ENCODE results near the gene PPM1G. TPM values are rescaled to one million over a fixed set of nuclear protein-coding genes. Genes with fewer than 3 reads are reported as not detected.

Gene PPM1G
- total RNA-seq, 4 donors from 2014 or later = 43.4 to 54.9 (median 51.7) TPM

DNA sequence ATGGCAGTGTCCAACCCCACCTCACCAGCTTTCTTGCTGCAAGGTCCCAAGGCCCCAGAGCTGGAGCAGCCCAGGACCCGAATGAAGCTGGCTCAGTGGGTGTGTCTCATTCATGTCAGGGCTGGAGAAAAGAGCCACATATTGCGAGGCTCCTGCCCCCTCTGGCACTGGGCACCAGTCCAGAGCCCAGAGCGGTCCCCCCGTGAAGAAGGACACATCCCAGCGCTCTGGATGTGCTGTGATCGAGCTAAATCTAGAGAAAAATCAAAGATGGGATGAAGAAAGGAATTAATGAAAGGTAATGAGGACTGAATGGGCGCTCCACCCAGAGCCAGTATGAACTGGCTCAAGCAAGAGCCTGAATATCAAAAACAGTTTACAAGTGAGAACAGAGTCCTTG lies 73.2 kb downstream of the PPM1G start:
- Histone ChIP-seq H3K9me3 (no peaks in the 10 kb centered on the region), H3K4me3 (no peak overlapping the region), H3K27me3 (no peaks in the 10 kb centered on the region), H3K36me3 (peaks cover 0 to 76% (median 35%) of the 10 kb centered on the region in 4 donors), H3K27ac (no peak overlapping the region), H3K4me1 (no peaks in the 10 kb centered on the region)
- no peak for DNase-seq
- intact Hi-C loops (cut with DNase I; ENCODE audit: low total_unique reads) = no loop called here
- TF ChIP-seq POLR2A (IDR thresholded peaks at IDR 0.05) (no peak), EP300 (IDR thresholded peaks at IDR 0.05; ENCODE audit: low read depth) (no peak), POLR2AphosphoS5 (IDR thresholded peaks at IDR 0.05) (no peak)
- TF ChIP-seq, protein P1, sequence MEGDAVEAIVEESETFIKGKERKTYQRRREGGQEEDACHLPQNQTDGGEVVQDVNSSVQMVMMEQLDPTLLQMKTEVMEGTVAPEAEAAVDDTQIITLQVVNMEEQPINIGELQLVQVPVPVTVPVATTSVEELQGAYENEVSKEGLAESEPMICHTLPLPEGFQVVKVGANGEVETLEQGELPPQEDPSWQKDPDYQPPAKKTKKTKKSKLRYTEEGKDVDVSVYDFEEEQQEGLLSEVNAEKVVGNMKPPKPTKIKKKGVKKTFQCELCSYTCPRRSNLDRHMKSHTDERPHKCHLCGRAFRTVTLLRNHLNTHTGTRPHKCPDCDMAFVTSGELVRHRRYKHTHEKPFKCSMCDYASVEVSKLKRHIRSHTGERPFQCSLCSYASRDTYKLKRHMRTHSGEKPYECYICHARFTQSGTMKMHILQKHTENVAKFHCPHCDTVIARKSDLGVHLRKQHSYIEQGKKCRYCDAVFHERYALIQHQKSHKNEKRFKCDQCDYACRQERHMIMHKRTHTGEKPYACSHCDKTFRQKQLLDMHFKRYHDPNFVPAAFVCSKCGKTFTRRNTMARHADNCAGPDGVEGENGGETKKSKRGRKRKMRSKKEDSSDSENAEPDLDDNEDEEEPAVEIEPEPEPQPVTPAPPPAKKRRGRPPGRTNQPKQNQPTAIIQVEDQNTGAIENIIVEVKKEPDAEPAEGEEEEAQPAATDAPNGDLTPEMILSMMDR (IDR thresholded peaks at IDR 0.05) = no peak
- in situ Hi-C loops (cut with MboI; ENCODE audit: low pct_ligation_motif_present in 1 of 4, low pct_unique_long_range_greater_than_20kb in 1 of 4, low sequenced_read_pairs in 3 of 4) = no loop called here
- 95 to 96% methylated on average over 6 to 7 of the region's 7 CpGs for WGBS, 2 donors (ENCODE audit: low coverage in 1 of 2)

DNA sequence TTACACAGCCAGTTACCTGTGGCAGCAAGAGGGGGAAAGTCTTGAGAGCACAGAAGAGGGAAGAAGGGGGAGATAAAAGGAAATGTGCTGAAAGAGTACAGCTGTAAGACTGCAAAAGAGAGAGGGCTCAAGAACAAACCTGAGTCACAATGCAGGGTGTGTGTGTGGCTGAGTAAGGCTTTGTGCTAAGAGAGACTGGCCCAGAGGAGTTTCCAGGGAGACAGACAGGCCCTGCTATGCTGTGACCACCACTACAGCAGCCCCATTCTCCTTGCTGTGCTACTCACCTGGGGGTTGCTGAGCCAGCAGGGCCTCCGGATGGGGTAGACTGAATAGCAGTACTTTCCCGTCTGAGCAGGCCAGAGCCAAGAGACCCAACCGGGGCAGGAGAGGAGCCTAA lies 74.1 kb downstream of the PPM1G start:
- TF ChIP-seq, protein P1 (IDR thresholded peaks at IDR 0.05) = no peak
- TF ChIP-seq POLR2AphosphoS5 (IDR thresholded peaks at IDR 0.05) = no peak
- no peak for TF ChIP-seq POLR2A (IDR thresholded peaks at IDR 0.05)
- intact Hi-C loops (cut with DNase I; ENCODE audit: low total_unique reads) = no loop called here
- no peak overlapping the region for H3K4me3 ChIP-seq
- no peaks in the 10 kb centered on the region for H3K4me1 ChIP-seq
- WGBS, 2 donors (ENCODE audit: low coverage in 1 of 2) = 98% methylated on average over 3 of the region's 3 CpGs; no CpG with 5 or more reads in 1 of the 2 donors
- H3K27me3 ChIP-seq = no peaks in the 10 kb centered on the region
- DNase-seq = no peak
- peaks cover 0 to 70% (median 32%) of the 10 kb centered on the region in 4 donors for H3K36me3 ChIP-seq
- no peak overlapping the region for H3K27ac ChIP-seq
- H3K9me3 ChIP-seq = no peaks in the 10 kb centered on the region
- in situ Hi-C loops (cut with MboI; ENCODE audit: low pct_ligation_motif_present in 1 of 4, low pct_unique_long_range_greater_than_20kb in 1 of 4, low sequenced_read_pairs in 3 of 4) = no loop called here

Other genes with a start within 250 kb of the PPM1G start
- gene ATRAID, start 197.6 kb downstream of the PPM1G start, total RNA-seq = 100 to 1,000 TPM in 2 of 4 donors, 10 to 100 TPM in 2; 64.7 to 179 (median 121) TPM
- gene SLC5A6, start 197.3 kb downstream of the PPM1G start, total RNA-seq = 10 to 100 TPM; 22.8 to 58.3 (median 41.0) TPM
- gene CAD, start 192.2 kb downstream of the PPM1G start, total RNA-seq = 10 to 100 TPM; 11.9 to 25.9 (median 16.6) TPM
- gene SLC30A3, start 146.5 kb downstream of the PPM1G start, total RNA-seq = under 1 TPM in 1 of 4 donors, not detected in 3; 0.60 TPM
- gene DNAJC5G, start 134.2 kb downstream of the PPM1G start, total RNA-seq = not detected
- gene TRIM54, start 127.2 kb downstream of the PPM1G start, total RNA-seq = 1 to 10 TPM in 2 of 4 donors, under 1 TPM in 1, not detected in 1; 0.40 to 1.9 (median 1.2) TPM
- gene UCN, start 101.1 kb downstream of the PPM1G start, total RNA-seq = 10 to 100 TPM in 1 of 4 donors, 1 to 10 TPM in 1, under 1 TPM in 1, not detected in 1; 0.82 to 10.8 (median 2.2) TPM
- 10 to 100 TPM; 34.4 to 53.8 (median 38.3) TPM for gene MPV17, start 86.5 kb downstream of the PPM1G start, total RNA-seq
- gene GTF3C2, start 52.8 kb downstream of the PPM1G start, total RNA-seq = 10 to 100 TPM; 55.7 to 79.2 (median 63.6) TPM
- gene EIF2B4, start 39.3 kb downstream of the PPM1G start, total RNA-seq = 10 to 100 TPM; 12.0 to 36.7 (median 27.5) TPM
- gene SNX17, start 39.0 kb downstream of the PPM1G start, total RNA-seq = 10 to 100 TPM; 59.8 to 99.3 (median 73.9) TPM
- gene ZNF513, start 28.9 kb downstream of the PPM1G start, total RNA-seq = 10 to 100 TPM; 24.0 to 41.0 (median 32.6) TPM
- gene NRBP1, start 19.0 kb upstream of the PPM1G start, total RNA-seq = 10 to 100 TPM; 38.4 to 74.8 (median 66.8) TPM
- 100 to 1,000 TPM in 1 of 4 donors, 10 to 100 TPM in 3; 18.0 to 112 (median 47.8) TPM for gene KRTCAP3, start 32.8 kb upstream of the PPM1G start, total RNA-seq
- gene IFT172, start 80.2 kb upstream of the PPM1G start, total RNA-seq = 100 to 1,000 TPM in 1 of 4 donors, 10 to 100 TPM in 3; 14.5 to 113 (median 43.5) TPM
- 1 to 10 TPM in 3 of 4 donors, under 1 TPM in 1; 0.80 to 8.2 (median 2.5) TPM for gene FNDC4, start 85.6 kb upstream of the PPM1G start, total RNA-seq
- not detected for gene GCKR, start 87.2 kb upstream of the PPM1G start, total RNA-seq
- 10 to 100 TPM in 3 of 4 donors, 1 to 10 TPM in 1; 9.2 to 33.3 (median 20.2) TPM for gene ZNF512, start 173.5 kb upstream of the PPM1G start, total RNA-seq
- 1 to 10 TPM in 2 of 4 donors, under 1 TPM in 1, not detected in 1; 0.80 to 4.3 (median 3.8) TPM for gene CCDC121, start 219.4 kb upstream of the PPM1G start, total RNA-seq
- gene GPN1, start 219.5 kb upstream of the PPM1G start, total RNA-seq = 10 to 100 TPM in 3 of 4 donors, not detected in 1; 14.6 to 24.3 (median 19.4) TPM